ENCODE data around the gene ZNF716. TPM values are rescaled to one million over a fixed set of nuclear protein-coding genes. Genes with fewer than 3 reads are reported as not detected.
A peak's percentile ranks its signal among the peaks of the same experiment; 100 is the strongest.
"Not testable (repeated sequence)": the region's sequence is repeated elsewhere in the genome, so short reads cannot be mapped to it uniquely, and the experiment has no call there.

ZNF716 gene
- total RNA-seq, 1 experiment from 2014 or later, result not detected

- CTCF ChIA-PET; BruUV-seq (replicated peaks); H3K9me2 ChIP-seq (ENCODE audit: insufficient read depth); H3K4me1 ChIP-seq (ENCODE audit: control insufficient read depth in 1 of 2, insufficient read depth in 2 of 2, low read length in 2 of 2); DNase-seq (ENCODE audit: low read depth, low spot score); POLR2A ChIA-PET; H3K4me3 ChIP-seq (replicated peaks in 1 of 2; ENCODE audit: low read depth in 1 of 2, low read length in 2 of 2); intact Hi-C loops (cut with micrococcal nuclease); H3K9ac ChIP-seq (ENCODE audit: low read length); H3K27me3 ChIP-seq (ENCODE audit: insufficient read depth, low read length); H3K79me2 ChIP-seq (ENCODE audit: insufficient read depth, low read length); H2AFZ ChIP-seq (ENCODE audit: low read depth, low read length, poor library complexity, severe bottlenecking); RAD21 ChIA-PET (ENCODE audit: low non-redundant PET in 1 of 2, low total read pairs in 2 of 2, uncharacterized antibody in 2 of 2, unreplicated experiment in 2 of 2); H3K36me3 ChIP-seq (ENCODE audit: control insufficient read depth in 1 of 2, insufficient read depth in 2 of 2, low read length in 2 of 2); H3K4me2 ChIP-seq (ENCODE audit: low read length); ATAC-seq; H4K20me1 ChIP-seq (ENCODE audit: insufficient read depth); H3K27ac ChIP-seq (ENCODE audit: low read depth, low read length): not testable (repeated sequence)
- peaks cover 19 to 27% of the 10 kb centered on the region in 2 experiments; a peak in 3 of 4 replicates for H3K9me3 ChIP-seq (ENCODE audit: control insufficient read depth in 1 of 2, insufficient read depth in 1 of 2, low read depth in 1 of 2, low read length in 2 of 2)
- TF ChIP-seq ZNF274 (IDR thresholded peaks at IDR 0.05; ENCODE audit: low read depth, low read length), result peak; percentile 86
Measured at GRCh38 chr7:57469186-57469828, 19.3 kb downstream of the ZNF716 start.

DNA sequence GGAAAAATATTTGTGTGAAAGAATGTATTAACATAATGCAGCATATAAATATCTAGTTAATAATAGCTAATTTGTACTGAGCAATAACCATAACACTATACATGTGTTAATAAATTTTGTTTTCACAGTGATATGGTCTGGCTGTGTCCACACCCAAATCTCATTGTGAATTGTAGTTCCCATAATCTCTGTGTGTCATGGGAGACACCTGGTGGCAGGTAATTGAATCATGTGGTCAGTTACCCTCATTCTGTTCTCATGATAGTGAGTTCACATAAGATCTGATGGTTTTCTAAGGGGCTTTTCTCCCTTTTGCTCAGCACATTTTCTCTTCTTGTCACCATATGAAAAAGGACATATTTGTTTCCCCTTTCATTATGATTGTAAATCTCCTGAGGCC lies 30.3 kb downstream of the ZNF716 start:
- BruUV-seq (replicated peaks); H3K27me3 ChIP-seq (ENCODE audit: insufficient read depth, low read length); H2AFZ ChIP-seq (ENCODE audit: low read depth, low read length, poor library complexity, severe bottlenecking); CTCF ChIA-PET; POLR2A ChIA-PET; DNase-seq (ENCODE audit: low read depth, low spot score); ATAC-seq; H4K20me1 ChIP-seq (ENCODE audit: insufficient read depth); RAD21 ChIA-PET (ENCODE audit: low non-redundant PET in 1 of 2, low total read pairs in 2 of 2, uncharacterized antibody in 2 of 2, unreplicated experiment in 2 of 2); H3K27ac ChIP-seq (ENCODE audit: low read depth, low read length); H3K36me3 ChIP-seq (ENCODE audit: control insufficient read depth in 1 of 2, insufficient read depth in 2 of 2, low read length in 2 of 2); intact Hi-C loops (cut with micrococcal nuclease); H3K9me2 ChIP-seq (ENCODE audit: insufficient read depth); H3K4me2 ChIP-seq (ENCODE audit: low read length); H3K4me1 ChIP-seq (ENCODE audit: control insufficient read depth in 1 of 2, insufficient read depth in 2 of 2, low read length in 2 of 2); H3K4me3 ChIP-seq (replicated peaks in 1 of 2; ENCODE audit: low read depth in 1 of 2, low read length in 2 of 2); H3K9ac ChIP-seq (ENCODE audit: low read length); H3K79me2 ChIP-seq (ENCODE audit: insufficient read depth, low read length): not testable (repeated sequence)
- H3K9me3 ChIP-seq (ENCODE audit: control insufficient read depth in 1 of 2, insufficient read depth in 1 of 2, low read depth in 1 of 2, low read length in 2 of 2), result peaks cover 8 to 10% of the 10 kb centered on the region in 2 experiments; a peak in 2 of 4 replicates

DNA sequence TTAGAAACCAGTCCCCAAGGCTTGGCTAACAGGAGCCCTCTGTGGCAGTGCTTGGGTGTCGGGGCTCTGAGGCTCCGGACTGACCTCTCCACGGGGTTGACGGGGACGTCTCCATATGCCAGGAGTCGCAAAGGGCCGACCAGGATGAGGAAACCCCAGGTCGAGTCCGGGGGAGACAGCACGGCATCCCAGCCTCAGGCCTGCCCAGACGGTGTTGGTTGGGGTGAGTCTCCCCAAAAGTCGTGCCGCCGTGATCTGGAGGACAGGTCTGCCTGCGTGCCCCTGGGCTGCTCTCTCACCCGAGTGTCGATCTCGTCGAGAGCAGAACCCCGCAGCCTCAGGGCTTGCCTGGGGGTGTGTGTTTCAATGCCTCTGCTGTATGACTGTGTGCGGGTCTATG lies 35.0 kb downstream of the ZNF716 start:
- DNase-seq (ENCODE audit: low read depth, low spot score); RAD21 ChIA-PET (ENCODE audit: low non-redundant PET in 1 of 2, low total read pairs in 2 of 2, uncharacterized antibody in 2 of 2, unreplicated experiment in 2 of 2); H3K4me1 ChIP-seq (ENCODE audit: control insufficient read depth in 1 of 2, insufficient read depth in 2 of 2, low read length in 2 of 2); H3K27ac ChIP-seq (ENCODE audit: low read depth, low read length); CTCF ChIA-PET; H4K20me1 ChIP-seq (ENCODE audit: insufficient read depth); H3K4me2 ChIP-seq (ENCODE audit: low read length); BruUV-seq (replicated peaks); H3K9me2 ChIP-seq (ENCODE audit: insufficient read depth); H3K36me3 ChIP-seq (ENCODE audit: control insufficient read depth in 1 of 2, insufficient read depth in 2 of 2, low read length in 2 of 2); POLR2A ChIA-PET; H2AFZ ChIP-seq (ENCODE audit: low read depth, low read length, poor library complexity, severe bottlenecking); ATAC-seq; intact Hi-C loops (cut with micrococcal nuclease); H3K79me2 ChIP-seq (ENCODE audit: insufficient read depth, low read length); H3K9ac ChIP-seq (ENCODE audit: low read length); H3K4me3 ChIP-seq (replicated peaks in 1 of 2; ENCODE audit: low read depth in 1 of 2, low read length in 2 of 2); H3K27me3 ChIP-seq (ENCODE audit: insufficient read depth, low read length): not testable (repeated sequence)
- H3K9me3 ChIP-seq (ENCODE audit: control insufficient read depth in 1 of 2, insufficient read depth in 1 of 2, low read depth in 1 of 2, low read length in 2 of 2), result peaks cover 21 to 41% of the 10 kb centered on the region in 2 experiments; a peak in 3 of 4 replicates

Measured in HCT116 (cell line).